Epidermal melanocyte (primary cell): ENCODE measurements around the gene MAP2K2.

Experiments used
- DNase-seq: peaks from one replicate; pipeline ENCODE4 v3.0.0; 2011; ENCODE audit warnings: low spot score; ENCODE audit not compliant: insufficient read length

The MAP2K2 gene

GRCh38 chr19:4080473-4080872, 43.4 kb downstream of the MAP2K2 start:
- no peak for DNase-seq

- DNase-seq, result no peak
These were observed 45.9 kb downstream of the MAP2K2 start for GRCh38 chr19:4077800-4078684.

GRCh38 chr19:4077007-4077374, 46.9 kb downstream of the MAP2K2 start:
- no peak for DNase-seq

- no peak for DNase-seq
These were observed 48.5 kb downstream of the MAP2K2 start for GRCh38 chr19:4075373-4075772.

- no peak for DNase-seq
These were observed 52.3 kb downstream of the MAP2K2 start for GRCh38 chr19:4071610-4072009.

- no peak for DNase-seq
These were observed 54.5 kb downstream of the MAP2K2 start for GRCh38 chr19:4069331-4069959.

GRCh38 chr19:4068047-4068966, 55.6 kb downstream of the MAP2K2 start:
- no peak for DNase-seq

- DNase-seq, result no peak
These were observed 56.4 kb downstream of the MAP2K2 start for GRCh38 chr19:4067396-4068046.

GRCh38 chr19:4066682-4067395, 57.1 kb downstream of the MAP2K2 start, which contains the start of gene ZBTB7A:
Gene ZBTB7A (minus strand): TSS chr19:4066899. CDS start chr19:4055232, 11,667 bp downstream.
- peak; percentile 92 for DNase-seq

GRCh38 chr19:4066176-4066606, 57.7 kb downstream of the MAP2K2 start:
- DNase-seq, result no peak

GRCh38 chr19:4065430-4066175, 58.3 kb downstream of the MAP2K2 start:
- DNase-seq, result peak; percentile 98

- DNase-seq, result no peak
These were observed 59.2 kb downstream of the MAP2K2 start for GRCh38 chr19:4064496-4065260.

GRCh38 chr19:4064149-4064495, 59.8 kb downstream of the MAP2K2 start:
- DNase-seq, result no peak

- no peak for DNase-seq
These were observed 60.4 kb downstream of the MAP2K2 start for GRCh38 chr19:4063369-4064148.

- DNase-seq, result no peak
These were observed 61.2 kb downstream of the MAP2K2 start for GRCh38 chr19:4062419-4063368.

- no peak for DNase-seq
These were observed 62.1 kb downstream of the MAP2K2 start for GRCh38 chr19:4061683-4062418.
